ENCODE results near the gene DCAF7. TPM values are rescaled to one million over a fixed set of nuclear protein-coding genes. Genes with fewer than 3 reads are reported as not detected.

Gene DCAF7
- total and polyA plus RNA-seq, 8 donors = 83.7 to 106 (median 100) TPM

- no peak overlapping the region for H3K27ac ChIP-seq
- no peak for TF ChIP-seq CTCF (IDR thresholded peaks at IDR 0.05)
- H3K27me3 ChIP-seq = peaks cover 0 to 34% of the 10 kb centered on the region in 2 donors
- intact Hi-C loops (cut with DNase I) = no loop called here
- no peaks in the 10 kb centered on the region for H3K9me3 ChIP-seq
- no peak for ATAC-seq
- no peaks in the 10 kb centered on the region for H3K36me3 ChIP-seq
- H3K4me3 ChIP-seq = no peak overlapping the region
- peak in 1 of 4 donors; percentile 22 for DNase-seq
- H3K4me1 ChIP-seq = peaks cover 0 to 5% of the 10 kb centered on the region in 2 donors
These were observed 24.9 kb upstream of the DCAF7 start for GRCh38 chr17:63525190-63525946.

DNA sequence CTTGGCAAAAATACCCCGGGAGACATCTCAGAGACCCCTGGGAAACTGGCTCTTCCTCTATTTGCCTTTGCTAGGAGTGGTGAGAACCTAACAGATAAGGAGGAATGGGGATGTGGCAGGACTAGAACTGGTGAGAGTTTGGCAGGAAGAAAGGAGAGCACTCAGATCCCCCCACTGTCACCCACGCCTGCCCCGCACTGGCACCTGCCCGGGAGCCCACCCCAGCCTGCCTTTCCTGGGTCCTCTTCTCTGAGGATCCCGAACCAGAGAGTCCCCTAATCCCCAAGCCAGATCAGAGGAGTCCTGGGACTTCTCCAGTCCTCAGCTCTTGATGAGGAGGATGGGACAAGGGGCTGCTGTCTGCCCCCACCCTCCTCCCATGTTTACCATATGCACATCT, 23.4 kb upstream of the DCAF7 start:
- no peaks in the 10 kb centered on the region for H3K36me3 ChIP-seq
- intact Hi-C loops (cut with DNase I) = no loop called here
- TF ChIP-seq CTCF (IDR thresholded peaks at IDR 0.05) = no peak
- peaks cover 0 to 5% of the 10 kb centered on the region in 2 donors for H3K4me1 ChIP-seq
- DNase-seq (peak in 1 of 4 donors; percentile 65), ATAC-seq (no peak)
- no peak overlapping the region for H3K4me3 ChIP-seq
- H3K27ac ChIP-seq = no peak overlapping the region
- H3K9me3 ChIP-seq = no peaks in the 10 kb centered on the region
- H3K27me3 ChIP-seq = peaks cover 0 to 34% of the 10 kb centered on the region in 2 donors

DNA sequence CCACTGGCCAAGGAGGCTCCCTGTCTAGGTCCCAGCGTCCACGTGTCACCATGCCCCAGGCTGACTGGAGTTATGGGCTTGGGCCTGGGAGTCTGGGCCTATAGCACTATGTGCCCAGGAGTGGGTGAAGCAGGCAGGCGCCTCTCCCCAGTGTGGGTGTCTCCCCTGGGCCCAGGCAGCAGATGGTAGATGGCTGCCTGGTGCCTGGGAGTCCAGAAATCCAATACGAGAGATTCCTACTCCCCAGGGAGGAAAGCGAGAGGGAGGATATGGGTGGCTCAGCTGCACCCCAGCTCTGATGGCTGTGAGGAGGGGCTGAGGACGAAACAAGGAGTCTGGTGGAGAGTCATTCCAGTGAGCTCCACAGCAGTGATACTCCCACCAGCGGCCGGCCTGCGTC, 22.1 kb upstream of the DCAF7 start:
- Histone ChIP-seq H3K36me3 (no peaks in the 10 kb centered on the region), H3K9me3 (no peaks in the 10 kb centered on the region), H3K4me1 (peaks cover 0 to 3% of the 10 kb centered on the region in 2 donors), H3K27ac (no peak overlapping the region), H3K27me3 (peaks cover 0 to 25% of the 10 kb centered on the region in 2 donors), H3K4me3 (no peak overlapping the region)
- intact Hi-C loops (cut with DNase I) = no loop called here
- ATAC-seq (no peak), DNase-seq (no peak)
- TF ChIP-seq CTCF (IDR thresholded peaks at IDR 0.05) = no peak

DNA sequence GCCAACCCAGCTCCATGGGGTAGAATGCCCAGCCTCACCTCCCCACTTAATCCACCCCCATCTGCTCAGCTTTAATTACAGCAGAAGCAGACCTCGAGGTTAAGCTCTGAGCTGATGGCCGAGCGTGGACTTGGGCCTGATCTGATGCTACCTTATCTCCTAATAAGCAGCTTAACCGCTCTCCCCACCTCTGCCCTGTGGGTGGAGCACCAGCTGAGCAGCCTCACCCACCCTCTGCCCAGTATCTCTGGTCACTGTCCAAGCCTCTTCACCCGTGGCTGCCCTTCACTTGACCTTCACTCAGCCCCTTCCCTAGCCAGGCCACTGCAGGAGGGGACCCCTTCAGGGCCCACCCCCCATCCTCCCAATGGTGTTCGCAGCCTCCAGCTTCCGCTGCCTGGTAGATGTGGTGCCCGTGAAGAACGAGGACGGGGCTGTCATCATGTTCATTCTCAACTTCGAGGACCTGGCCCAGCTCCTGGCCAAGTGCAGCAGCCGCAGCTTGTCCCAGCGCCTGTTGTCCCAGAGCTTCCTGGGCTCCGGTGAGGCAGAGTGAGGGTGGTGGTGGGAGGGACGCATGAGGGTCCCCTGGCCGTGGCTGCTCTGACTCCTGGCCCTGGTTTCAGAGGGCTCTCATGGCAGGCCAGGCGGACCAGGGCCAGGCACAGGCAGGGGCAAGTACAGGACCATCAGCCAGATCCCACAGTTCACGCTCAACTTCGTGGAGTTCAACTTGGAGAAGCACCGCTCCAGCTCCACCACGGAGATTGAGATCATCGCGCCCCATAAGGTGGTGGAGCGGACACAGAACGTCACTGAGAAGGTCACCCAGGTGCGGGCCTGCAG, 20.3 kb upstream of the DCAF7 start:
- Histone ChIP-seq H3K36me3 (no peaks in the 10 kb centered on the region), H3K4me3 (no peak overlapping the region), H3K4me1 (no peaks in the 10 kb centered on the region), H3K9me3 (no peaks in the 10 kb centered on the region), H3K27ac (no peak overlapping the region), H3K27me3 (peaks cover 0 to 8% of the 10 kb centered on the region in 2 donors)
- no peak for TF ChIP-seq CTCF (IDR thresholded peaks at IDR 0.05)
- peak in 1 of 4 donors; percentile 41 for DNase-seq
- intact Hi-C loops (cut with DNase I) = no loop called here
- no peak for ATAC-seq

- ATAC-seq = no peak
- Histone ChIP-seq H3K4me1 (no peaks in the 10 kb centered on the region), H3K27me3 (peaks cover 0 to 5% of the 10 kb centered on the region in 2 donors), H3K36me3 (no peaks in the 10 kb centered on the region), H3K4me3 (no peak overlapping the region), H3K9me3 (no peaks in the 10 kb centered on the region), H3K27ac (no peak overlapping the region)
- DNase-seq = no peak
- intact Hi-C loops (cut with DNase I) = no loop called here
- TF ChIP-seq CTCF (IDR thresholded peaks at IDR 0.05) = no peak
These were observed 19.7 kb upstream of the DCAF7 start for GRCh38 chr17:63530557-63531021.

All from left lung (tissue), 10 donors.